Bone marrow (tissue), 2 donors: Measurements from ENCODE around the gene NRCAM.
"Not testable (repeated sequence)": the region's sequence is repeated elsewhere in the genome, so short reads cannot be mapped to it uniquely, and the experiment has no call there.

Experiments used
- DNase-seq, 2 donors: peaks; one replicate each; lab custom pipeline; 2025; lab: John Stamatoyannopoulos, UW

Gene NRCAM

DNA sequence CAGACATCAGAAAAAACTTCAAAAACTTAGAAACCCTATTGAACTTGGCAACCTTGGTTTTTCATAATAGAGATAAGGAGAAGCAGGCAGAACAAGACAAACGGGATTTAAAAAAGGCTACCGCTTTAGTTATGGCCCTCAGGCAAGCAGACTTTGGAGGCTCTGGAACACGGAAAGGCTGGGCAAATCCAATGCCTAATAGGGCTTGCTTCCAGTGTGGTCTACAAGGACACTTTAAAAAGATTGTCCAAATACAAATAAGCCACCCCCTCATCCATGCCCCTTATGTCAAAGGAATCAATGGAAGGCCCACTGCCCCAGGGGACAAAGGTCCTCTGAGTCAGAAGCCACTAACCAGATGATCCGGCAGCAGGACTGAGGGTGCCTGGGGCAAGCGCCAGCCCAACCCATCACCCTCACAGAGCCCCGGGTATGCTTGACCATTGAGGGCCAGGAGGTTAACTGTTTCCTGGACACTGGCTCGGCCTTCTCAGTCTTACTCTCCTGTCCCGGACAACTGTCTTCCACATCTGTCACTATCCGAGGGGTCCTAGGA lies 115.3 kb downstream of the NRCAM start:
- no peak for DNase-seq

- not testable (repeated sequence) for DNase-seq
These were observed 115.8 kb downstream of the NRCAM start for GRCh38 chr7:108340406-108340805.

DNA sequence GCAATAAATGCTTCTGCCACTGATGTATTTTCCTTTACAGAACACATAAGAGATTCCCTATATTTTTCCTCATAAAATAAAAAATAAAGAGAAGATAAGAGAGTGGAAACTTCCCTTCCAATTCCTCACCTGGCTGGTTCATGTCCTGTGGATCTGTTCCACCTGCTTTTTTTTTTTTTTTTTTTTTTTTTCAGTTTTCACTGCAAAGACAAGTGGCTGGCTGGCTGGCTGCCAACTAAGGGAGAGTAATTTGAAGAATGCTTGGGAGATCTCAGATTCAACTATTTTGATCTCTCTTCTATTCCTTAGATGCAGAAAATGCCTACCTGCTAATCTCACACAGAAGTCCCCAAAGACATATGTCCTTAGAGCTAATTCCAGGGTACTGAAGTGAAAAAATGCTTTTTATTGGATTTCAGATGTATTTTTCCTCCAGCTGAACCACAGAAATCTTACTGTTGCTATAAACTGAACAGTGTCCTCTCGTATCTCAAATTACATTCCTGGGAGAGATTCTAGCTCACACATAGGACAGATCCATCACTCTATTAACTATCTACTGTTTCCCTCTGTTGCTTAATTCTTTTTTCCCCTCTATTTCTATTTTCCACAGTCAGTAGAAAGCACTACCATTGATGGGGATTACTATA lies 120.8 kb downstream of the NRCAM start:
- DNase-seq: no peak

DNA sequence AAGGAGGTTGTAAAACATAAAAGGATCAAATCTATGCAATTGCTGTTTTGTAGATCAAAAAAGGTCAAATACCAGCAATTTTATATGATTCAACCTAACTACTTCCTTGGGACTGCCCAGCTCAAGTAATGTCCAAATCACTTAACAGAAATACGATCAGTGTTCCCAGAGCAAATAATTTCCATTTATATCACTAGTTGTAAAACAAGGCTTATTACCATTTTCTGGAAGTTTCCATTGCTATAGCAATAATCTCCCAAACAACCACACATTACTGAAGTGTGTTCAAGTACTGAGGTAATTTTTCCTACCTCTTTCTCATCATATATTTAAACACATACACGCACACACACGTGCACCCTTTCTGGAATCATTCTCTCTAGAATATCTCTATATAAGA lies 123.3 kb downstream of the NRCAM start:
- no peak for DNase-seq

DNA sequence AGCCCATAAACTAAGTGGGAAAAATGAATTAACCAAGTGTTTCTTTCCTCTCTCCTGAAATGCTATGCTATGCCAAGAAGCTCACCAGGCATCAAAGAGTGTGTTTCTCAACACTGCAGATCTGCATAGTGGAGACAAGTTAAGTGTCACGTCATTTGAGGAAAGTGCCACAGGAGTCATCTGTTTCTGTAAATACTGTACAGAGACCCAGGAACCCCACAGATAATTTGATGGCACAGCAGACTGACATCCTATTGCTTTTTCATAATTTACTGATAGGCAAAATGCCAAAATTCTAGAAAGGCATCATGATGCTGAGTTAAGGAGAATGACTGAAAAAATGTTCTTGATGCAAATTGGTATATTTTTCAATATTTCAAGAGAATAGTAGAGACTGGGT lies 124.3 kb downstream of the NRCAM start:
- DNase-seq: no peak

GRCh38 chr7:108330227-108330626 lies 126.0 kb downstream of the NRCAM start:
- DNase-seq: no peak

DNA sequence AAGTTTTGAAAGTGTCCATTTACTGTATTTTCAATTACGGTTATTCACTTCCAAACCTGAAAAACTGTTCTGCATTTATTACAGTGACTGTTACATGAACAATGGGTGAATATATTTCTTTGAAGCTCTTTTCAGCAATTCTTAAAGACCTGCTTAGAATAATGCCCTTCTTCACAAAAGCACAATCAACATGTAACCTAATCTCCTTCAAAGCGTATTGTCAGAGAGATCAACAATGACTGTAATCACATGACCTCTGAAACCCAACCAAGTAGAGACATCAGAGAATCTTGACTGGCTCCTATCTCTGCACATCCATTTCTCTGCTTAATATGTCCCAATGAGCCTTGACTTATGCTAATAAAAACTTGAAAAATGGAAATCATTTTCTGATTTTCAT lies 126.7 kb downstream of the NRCAM start:
- DNase-seq: no peak

DNA sequence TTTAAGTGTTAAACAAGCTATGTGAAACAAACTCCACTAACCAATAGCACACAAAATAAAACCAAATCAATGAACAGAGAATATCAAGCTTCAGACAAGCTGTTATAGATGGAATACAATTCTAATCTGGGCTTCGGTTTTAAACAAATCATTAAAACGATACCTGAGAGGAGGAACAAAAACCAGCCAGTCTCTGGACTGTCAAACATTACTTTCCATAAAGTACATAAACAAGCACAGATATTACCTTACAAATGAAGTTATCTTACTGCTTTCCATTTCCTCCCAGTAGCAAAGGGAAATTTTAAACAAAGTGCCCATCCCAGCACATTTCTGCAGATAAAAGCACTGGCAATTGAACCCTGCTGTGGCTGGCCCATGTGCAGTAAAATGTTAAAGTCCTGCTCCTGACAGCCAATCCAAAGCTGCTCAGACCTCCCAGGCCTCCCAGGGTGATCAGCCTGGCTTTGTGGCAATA lies 128.0 kb downstream of the NRCAM start:
- no peak for DNase-seq

DNA sequence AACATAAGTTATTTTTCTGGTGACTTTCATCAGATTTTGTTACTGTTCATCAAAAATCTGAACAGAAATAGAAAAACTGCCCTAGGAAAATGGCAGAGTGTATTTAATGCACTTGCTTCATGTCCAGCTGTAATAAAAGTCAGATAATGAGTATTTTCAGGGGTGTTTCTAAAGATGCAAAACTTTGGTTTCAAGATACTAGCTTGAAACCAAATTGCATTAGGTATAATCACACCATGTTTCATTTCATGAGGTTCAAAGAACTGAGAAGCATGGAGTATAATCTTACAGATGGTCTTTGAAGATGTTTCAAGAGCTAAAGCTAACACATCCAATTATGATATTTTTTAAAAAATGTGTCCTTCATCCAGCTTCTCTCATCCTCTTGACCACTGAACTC lies 128.9 kb downstream of the NRCAM start:
- DNase-seq: no peak

DNA sequence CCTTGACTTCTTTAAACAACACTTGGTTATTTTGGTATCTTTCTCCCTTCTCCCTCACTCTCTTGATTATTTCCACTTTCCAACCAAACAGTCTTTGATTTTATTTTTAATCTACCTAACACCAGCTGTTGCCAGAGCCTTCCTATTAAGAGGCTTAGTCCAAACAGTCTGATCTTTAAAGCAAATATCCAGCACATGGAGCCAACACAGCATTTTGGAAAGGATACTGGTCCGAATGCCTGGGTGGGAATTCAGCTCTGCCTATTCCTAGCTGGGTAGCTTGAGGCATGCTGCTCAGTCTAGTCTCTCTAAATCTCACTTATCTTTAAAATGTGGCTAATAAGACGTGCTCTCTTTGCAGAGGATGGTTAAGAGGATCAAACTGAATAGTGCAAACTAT lies 129.3 kb downstream of the NRCAM start:
- no peak for DNase-seq

DNA sequence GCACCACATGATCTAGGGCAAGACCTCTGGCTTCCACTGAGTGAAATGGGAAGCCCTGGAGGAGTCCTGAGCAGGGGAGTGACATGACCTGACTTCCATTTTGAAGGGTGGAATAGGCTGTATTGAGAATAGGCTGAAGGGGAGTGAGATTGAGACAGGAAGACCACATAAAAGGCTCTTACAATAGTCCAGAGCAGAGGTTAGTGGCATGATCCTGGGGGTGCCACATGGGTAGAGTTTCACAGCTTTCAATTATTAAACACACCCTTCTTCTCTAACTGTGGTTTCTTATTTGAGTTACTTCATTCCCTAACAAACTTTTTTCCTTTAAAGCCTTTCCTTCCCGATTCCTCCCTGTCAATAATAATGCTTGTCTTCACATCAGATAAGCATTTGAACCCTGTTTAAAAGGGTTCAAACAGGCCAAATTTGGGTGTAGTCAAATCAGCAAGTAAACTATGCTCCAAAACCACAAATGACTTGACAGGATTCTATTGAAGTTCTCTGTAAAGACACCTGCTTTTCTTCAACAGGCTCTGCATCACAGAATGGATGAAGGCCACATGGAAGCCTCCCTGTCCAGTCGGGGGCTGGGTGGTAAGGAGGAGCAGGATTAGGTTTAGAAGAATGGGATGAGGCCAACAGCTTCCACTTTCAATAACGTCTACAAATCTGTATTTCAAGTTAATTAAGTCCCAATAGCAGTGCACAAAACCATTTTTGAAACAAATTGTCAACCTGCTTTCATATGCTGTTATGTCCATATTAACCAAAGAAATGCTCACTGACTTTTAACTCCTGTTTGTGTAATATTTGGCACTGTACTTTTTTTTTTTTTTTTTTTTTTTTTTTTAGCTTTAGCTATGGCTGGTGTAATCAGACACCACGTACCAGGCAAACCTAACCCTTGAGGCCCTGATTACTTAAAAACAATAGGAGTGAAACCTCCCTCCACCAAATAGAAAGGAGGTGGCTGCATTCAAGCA lies 131.9 kb downstream of the NRCAM start:
- no peak for DNase-seq

GRCh38 chr7:108322925-108323832 lies 133.1 kb downstream of the NRCAM start:
- DNase-seq: no peak

DNA sequence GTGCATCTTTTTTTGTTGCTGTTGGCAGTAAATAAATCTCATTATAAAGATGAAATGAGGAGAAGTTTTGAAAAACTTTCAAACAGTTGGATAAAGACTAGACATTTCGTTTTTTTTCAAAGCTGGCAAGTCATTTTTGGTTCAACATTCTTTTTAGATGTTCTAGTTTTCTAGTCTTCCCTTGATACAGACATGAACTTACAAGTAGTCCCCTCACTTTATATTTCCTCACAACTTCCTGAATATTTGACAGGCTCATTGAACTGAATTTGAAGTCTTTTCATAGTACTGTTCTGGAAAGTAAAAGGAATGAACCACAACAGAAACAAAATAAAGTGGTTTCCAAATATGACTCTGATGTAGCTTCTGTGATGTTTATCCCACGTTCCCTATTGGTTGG lies 134.2 kb downstream of the NRCAM start:
- no peak for DNase-seq

- no peak for DNase-seq
These were observed 134.9 kb downstream of the NRCAM start for GRCh38 chr7:108321359-108321758.

- no peak for DNase-seq
These were observed 139.5 kb downstream of the NRCAM start for GRCh38 chr7:108316708-108317107.

GRCh38 chr7:108314551-108314950 lies 141.7 kb downstream of the NRCAM start:
- DNase-seq: no peak

- DNase-seq: no peak
These were observed 142.2 kb downstream of the NRCAM start for GRCh38 chr7:108314049-108314448.

DNA sequence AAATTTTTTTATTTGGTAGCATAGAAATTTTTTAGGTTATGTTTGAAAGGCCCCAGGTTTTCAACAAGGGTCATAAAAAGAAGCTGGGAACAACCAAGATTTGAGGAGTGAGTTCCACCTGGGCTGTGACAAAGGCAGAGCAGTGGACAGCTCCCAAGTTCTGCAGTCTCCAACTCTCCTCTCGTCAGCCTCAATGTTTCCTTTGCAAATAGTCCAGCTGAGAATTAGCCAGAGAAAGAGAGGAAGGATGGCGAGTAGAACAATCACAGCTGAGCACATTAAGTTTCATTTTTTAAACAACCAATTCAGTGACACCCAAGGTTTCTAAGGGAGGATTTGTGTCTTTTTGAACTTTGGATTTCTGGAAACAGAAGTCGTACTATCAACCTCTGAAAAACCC lies 143.2 kb downstream of the NRCAM start:
- no peak for DNase-seq

DNA sequence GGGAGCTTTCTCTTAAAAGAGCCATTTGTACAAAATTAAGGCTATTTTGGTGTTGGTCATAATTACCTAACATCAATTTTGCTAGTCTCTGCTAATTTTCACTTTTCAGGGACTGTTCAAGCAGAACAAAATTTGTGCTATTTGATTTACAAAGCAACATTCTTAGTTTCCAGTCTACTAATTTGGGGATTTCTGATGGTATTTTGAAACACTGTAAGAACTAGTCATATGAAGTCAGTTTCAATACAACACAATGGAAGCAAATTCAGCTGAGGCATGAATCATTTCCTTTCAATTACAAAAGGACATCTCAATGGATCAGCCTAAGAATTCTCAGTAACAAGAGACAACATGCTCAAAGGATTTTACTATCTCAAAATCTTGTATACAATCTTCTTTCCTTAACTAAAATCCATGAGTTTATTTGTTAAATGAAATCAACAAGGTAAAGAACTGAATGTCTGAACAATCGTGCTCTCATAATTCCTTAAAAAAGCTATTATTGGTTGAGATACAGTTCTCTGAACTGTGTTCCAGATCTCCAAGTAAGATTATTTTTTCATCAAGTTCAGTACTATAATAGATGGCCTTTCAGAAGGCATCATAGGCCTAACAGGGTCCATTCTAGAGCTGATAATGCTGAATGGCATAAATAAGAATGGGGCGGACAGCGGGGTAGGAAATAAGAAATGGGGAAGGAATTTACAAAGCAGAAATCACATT lies 144.6 kb downstream of the NRCAM start:
- DNase-seq: no peak

DNA sequence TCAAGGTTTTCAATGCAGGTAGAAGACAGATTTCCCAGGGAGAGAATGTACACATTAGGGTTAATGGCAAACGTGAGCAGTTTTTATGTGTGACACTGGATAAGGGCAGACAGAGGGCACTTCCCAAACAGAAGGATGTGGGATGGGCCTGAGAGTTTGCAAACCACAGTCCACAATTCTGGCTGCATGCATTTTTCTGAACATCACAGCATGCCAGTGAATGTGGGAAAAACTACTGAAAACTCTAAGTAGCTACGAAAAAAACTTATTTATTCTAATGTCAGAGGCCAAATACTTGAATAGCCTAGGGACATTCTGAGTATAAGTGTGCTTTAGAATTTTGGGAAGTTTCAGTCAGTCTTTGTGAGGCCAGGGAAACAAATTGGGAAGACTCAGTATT lies 145.9 kb downstream of the NRCAM start:
- DNase-seq: no peak

GRCh38 chr7:108308903-108309302 lies 147.3 kb downstream of the NRCAM start:
- DNase-seq: no peak
